OCI-LY3 (cell line): Measurements from ENCODE around the gene SNCB.

ENCODE experiments used
- H2AFZ ChIP-seq: fragments of 200-600, 300-600 bp; shearing (Covaris generic); 2 replicates; pipeline ENCODE4 v1.6.0; 2014; ENCODE audit warnings: antibody characterized with exemption, low read depth, low read length
- H3K27ac ChIP-seq: fragments of 200-600, 300-600 bp; sonication (generic); 2 replicates; pipeline ENCODE4 v1.5.1; 2014; ENCODE audit warnings: mild to moderate bottlenecking, low read length, moderate library complexity, mixed read lengths
- H3K27me3 ChIP-seq: fragments of 200-600, 300-600 bp; sonication (generic); 2 replicates; pipeline ENCODE4 v1.6.1; 2014; ENCODE audit warnings: low read depth, low read length, mixed read lengths
- H3K36me3 ChIP-seq: fragments of 200-600, 300-600 bp; sonication (generic); replicated peaks from 2 replicates; pipeline ENCODE3; 2014; ENCODE audit warnings: low read depth, low read length, mixed read lengths
- H3K4me1 ChIP-seq: fragments of 300-600, 200-600 bp; sonication (generic); 2 replicates; pipeline ENCODE4 v1.6.1; 2014; ENCODE audit warnings: low read length, mixed read lengths
- H3K4me2 ChIP-seq: fragments of 200-600, 300-600 bp; sonication (generic); 2 replicates; pipeline ENCODE4 v1.6.1; 2014; ENCODE audit warnings: low read length, mixed read lengths
- H3K4me3 ChIP-seq: fragments of 300-600, 200-600 bp; sonication (generic); 2 replicates; pipeline ENCODE4 v1.5.1; 2014; ENCODE audit warnings: antibody characterized with exemption, mild to moderate bottlenecking, low read length, moderate library complexity
- H3K79me2 ChIP-seq: fragments of 300-600, 200-600 bp; shearing (Covaris generic); 2 replicates; pipeline ENCODE4 v1.6.1; 2014; ENCODE audit warnings: mild to moderate bottlenecking, low read length, mixed read lengths
- H3K9ac ChIP-seq: fragments of 300-600, 200-600 bp; shearing (Covaris generic); 2 replicates; pipeline ENCODE4 v1.6.0; 2014; ENCODE audit warnings: mild to moderate bottlenecking, low read length, moderate library complexity
- H3K9me3 ChIP-seq: fragments of 200-600, 300-600 bp; shearing (Covaris generic); 2 replicates; pipeline ENCODE4 v1.6.1; 2014; ENCODE audit warnings: low read length, mixed read lengths; ENCODE audit not compliant: insufficient read depth
- H4K20me1 ChIP-seq: fragments of 200-600, 300-600 bp; sonication (generic); 2 replicates; pipeline ENCODE4 v1.6.1; 2016; ENCODE audit warnings: low read length, mixed read lengths; ENCODE audit not compliant: insufficient read depth
- EZH2phosphoT487 ChIP-seq: fragments of 200-600 bp; shearing (Covaris generic); IDR thresholded peaks from 2 replicates; pipeline ENCODE4 v1.6.1; 2018; ENCODE audit warnings: antibody characterized with exemption, mixed run types, low read depth
- TF ChIP-seq, protein P1 (sequence below): fragments of 200-600, 300-600 bp; sonication (generic); IDR thresholded peaks from 2 replicates; pipeline ENCODE4 v1.5.1; 2014; ENCODE audit warnings: antibody characterized with exemption, low read length, low read depth

Gene SNCB

GRCh38 chr5:176620333-176620981 is 9.9 kb downstream of the SNCB start:
- H3K9me3 ChIP-seq, result no peaks in the 10 kb centered on the region
- H3K4me2 ChIP-seq, result no peak overlapping the region
- TF ChIP-seq, protein P1, sequence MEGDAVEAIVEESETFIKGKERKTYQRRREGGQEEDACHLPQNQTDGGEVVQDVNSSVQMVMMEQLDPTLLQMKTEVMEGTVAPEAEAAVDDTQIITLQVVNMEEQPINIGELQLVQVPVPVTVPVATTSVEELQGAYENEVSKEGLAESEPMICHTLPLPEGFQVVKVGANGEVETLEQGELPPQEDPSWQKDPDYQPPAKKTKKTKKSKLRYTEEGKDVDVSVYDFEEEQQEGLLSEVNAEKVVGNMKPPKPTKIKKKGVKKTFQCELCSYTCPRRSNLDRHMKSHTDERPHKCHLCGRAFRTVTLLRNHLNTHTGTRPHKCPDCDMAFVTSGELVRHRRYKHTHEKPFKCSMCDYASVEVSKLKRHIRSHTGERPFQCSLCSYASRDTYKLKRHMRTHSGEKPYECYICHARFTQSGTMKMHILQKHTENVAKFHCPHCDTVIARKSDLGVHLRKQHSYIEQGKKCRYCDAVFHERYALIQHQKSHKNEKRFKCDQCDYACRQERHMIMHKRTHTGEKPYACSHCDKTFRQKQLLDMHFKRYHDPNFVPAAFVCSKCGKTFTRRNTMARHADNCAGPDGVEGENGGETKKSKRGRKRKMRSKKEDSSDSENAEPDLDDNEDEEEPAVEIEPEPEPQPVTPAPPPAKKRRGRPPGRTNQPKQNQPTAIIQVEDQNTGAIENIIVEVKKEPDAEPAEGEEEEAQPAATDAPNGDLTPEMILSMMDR, result no peak
- no peak for TF ChIP-seq EZH2phosphoT487
- no peak overlapping the region for H3K9ac ChIP-seq
- no peaks in the 10 kb centered on the region for H4K20me1 ChIP-seq
- no peak overlapping the region for H3K4me3 ChIP-seq
- H3K27me3 ChIP-seq, result peaks cover 14% of the 10 kb centered on the region
- no peak overlapping the region for H2AFZ ChIP-seq
- no peaks in the 10 kb centered on the region for H3K36me3 ChIP-seq
- no peak overlapping the region for H3K27ac ChIP-seq
- no peaks in the 10 kb centered on the region for H3K4me1 ChIP-seq
- H3K79me2 ChIP-seq, result no peaks in the 10 kb centered on the region

DNA sequence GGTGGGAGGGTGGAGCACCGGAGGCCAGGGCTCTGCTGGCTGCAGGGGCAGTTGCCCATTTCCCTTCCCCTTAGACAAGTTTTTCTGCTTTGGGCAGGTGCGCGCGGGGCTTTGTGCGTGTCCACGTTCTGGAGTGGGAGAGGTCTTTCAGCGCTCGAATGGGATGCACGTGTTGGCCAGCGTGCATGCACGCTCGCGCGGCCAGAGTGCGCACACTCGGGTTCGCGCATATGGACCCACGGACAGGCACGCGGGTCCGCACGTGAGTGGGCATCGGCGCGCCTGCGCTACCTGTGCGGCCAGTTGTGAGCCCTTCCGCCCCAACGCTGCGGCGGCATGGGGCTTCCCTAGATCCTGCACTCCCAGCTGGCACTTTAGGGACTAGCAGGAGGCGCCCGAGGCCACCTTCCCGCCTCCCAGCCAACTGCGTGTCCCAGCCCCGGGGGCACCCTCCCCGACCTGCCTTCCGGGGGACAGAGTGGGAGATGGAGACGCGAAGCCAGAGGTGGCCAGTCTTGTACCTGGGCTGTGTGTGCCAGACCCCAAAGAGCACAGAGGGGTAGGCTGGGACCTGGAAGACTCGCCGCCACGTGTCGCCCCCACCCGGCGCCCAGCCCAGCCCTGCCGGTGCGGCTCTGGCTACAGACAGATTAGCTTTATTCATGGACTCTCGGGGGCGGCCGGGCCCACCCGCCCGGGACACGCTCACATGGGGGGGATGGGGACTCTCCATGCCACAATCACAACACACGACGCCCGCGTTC is 10.6 kb downstream of the SNCB start:
- Histone ChIP-seq H3K4me3 (no peak overlapping the region), H3K27me3 (peaks cover 7% of the 10 kb centered on the region), H2AFZ (no peak overlapping the region)

DNA sequence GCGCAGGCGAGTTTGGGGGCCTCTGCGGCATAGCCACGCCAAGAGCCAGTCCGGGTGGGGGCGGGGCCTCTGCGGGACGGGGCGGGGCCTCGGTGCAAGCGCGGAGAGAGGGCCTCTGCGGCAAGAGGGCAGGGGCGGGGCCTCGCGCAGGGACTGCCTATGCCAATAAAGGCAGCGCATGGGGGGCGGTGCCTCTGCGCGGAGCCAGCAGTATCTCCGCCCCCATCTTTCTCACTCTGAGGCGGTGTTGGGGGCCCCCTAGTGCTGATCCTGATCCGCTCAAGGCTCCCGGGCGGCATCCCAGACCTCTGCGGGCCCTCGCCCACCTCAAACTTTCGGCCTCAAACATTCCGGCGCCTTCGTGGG is 11.1 kb downstream of the SNCB start:
- peaks cover 5% of the 10 kb centered on the region; the same call in 1 of the 2 replicates for H3K27me3 ChIP-seq
- H3K79me2 ChIP-seq, result no peaks in the 10 kb centered on the region
- H3K4me2 ChIP-seq, result no peak overlapping the region
- no peaks in the 10 kb centered on the region for H4K20me1 ChIP-seq
- no peak overlapping the region for H2AFZ ChIP-seq
- H3K4me1 ChIP-seq, result no peaks in the 10 kb centered on the region
- H3K9me3 ChIP-seq, result no peaks in the 10 kb centered on the region
- TF ChIP-seq, protein P1, result no peak
- no peak for TF ChIP-seq EZH2phosphoT487
- no peak overlapping the region for H3K27ac ChIP-seq
- H3K4me3 ChIP-seq, result no peak overlapping the region
- no peak overlapping the region for H3K9ac ChIP-seq
- no peaks in the 10 kb centered on the region for H3K36me3 ChIP-seq

More for the DNA sequence above, 10.6 kb downstream of the SNCB start:
- no peak overlapping the region for H3K4me2 ChIP-seq
- TF ChIP-seq, protein P1, result no peak
- H3K9me3 ChIP-seq, result no peaks in the 10 kb centered on the region
- H3K4me1 ChIP-seq, result no peaks in the 10 kb centered on the region
- no peaks in the 10 kb centered on the region for H4K20me1 ChIP-seq
- no peak overlapping the region for H3K27ac ChIP-seq
- no peaks in the 10 kb centered on the region for H3K79me2 ChIP-seq
- H3K9ac ChIP-seq, result no peak overlapping the region
- no peaks in the 10 kb centered on the region for H3K36me3 ChIP-seq

- H2AFZ ChIP-seq, result no peak overlapping the region
- H3K4me1 ChIP-seq, result no peaks in the 10 kb centered on the region
- no peak overlapping the region for H3K9ac ChIP-seq
- no peak overlapping the region for H3K4me2 ChIP-seq
- no peaks in the 10 kb centered on the region for H4K20me1 ChIP-seq
- peaks cover 2% of the 10 kb centered on the region; the same call in 1 of the 2 replicates for H3K27me3 ChIP-seq
- H3K79me2 ChIP-seq, result no peaks in the 10 kb centered on the region
- H3K27ac ChIP-seq, result no peak overlapping the region
- H3K4me3 ChIP-seq, result no peak overlapping the region
- no peak for TF ChIP-seq EZH2phosphoT487
- TF ChIP-seq, protein P1, result no peak
- H3K36me3 ChIP-seq, result no peaks in the 10 kb centered on the region
- no peaks in the 10 kb centered on the region for H3K9me3 ChIP-seq
These were observed 11.6 kb downstream of the SNCB start for GRCh38 chr5:176618783-176619182.
